GM19463 (cell line): ENCODE results near the gene CDK19.
A peak's percentile ranks its signal among the peaks of the same experiment; 100 is the strongest.
"Not testable (repeated sequence)": the region's sequence is repeated elsewhere in the genome, so short reads cannot be mapped to it uniquely, and the experiment has no call there.

Experiments used
- ATAC-seq: cut with Tn5 transposase; IDR thresholded peaks from one replicate; pipeline ENCODE4 v1.9.1; 2021; ENCODE audit warnings: mild to moderate bottlenecking, moderate library complexity; ENCODE audit not compliant: unreplicated experiment

Gene CDK19

GRCh38 chr6:110629153-110629552, 186.1 kb downstream of the CDK19 start:
- ATAC-seq = no peak

- ATAC-seq = no peak
Observed at GRCh38 chr6:110628330-110628729, 186.9 kb downstream of the CDK19 start.

GRCh38 chr6:110626442-110626841, 188.8 kb downstream of the CDK19 start:
- no peak for ATAC-seq

- ATAC-seq = no peak
Observed at GRCh38 chr6:110625883-110626282, 189.4 kb downstream of the CDK19 start.

GRCh38 chr6:110622912-110623578, 192.2 kb downstream of the CDK19 start:
- ATAC-seq = no peak

- no peak for ATAC-seq
Observed at GRCh38 chr6:110621061-110621460, 194.2 kb downstream of the CDK19 start.

- no peak for ATAC-seq
Observed at GRCh38 chr6:110620065-110620464, 195.2 kb downstream of the CDK19 start.

GRCh38 chr6:110619275-110619908, 195.9 kb downstream of the CDK19 start:
- no peak for ATAC-seq

- ATAC-seq = no peak
Observed at GRCh38 chr6:110618591-110619267, 196.5 kb downstream of the CDK19 start.

- ATAC-seq = peak; percentile 91
Observed at GRCh38 chr6:110617057-110617456, 198.2 kb downstream of the CDK19 start.

- ATAC-seq = no peak
Observed at GRCh38 chr6:110615722-110616121, 199.5 kb downstream of the CDK19 start.

- no peak for ATAC-seq
Observed at GRCh38 chr6:110614586-110614985, 200.7 kb downstream of the CDK19 start.

- no peak for ATAC-seq
Observed at GRCh38 chr6:110614106-110614505, 201.2 kb downstream of the CDK19 start.

GRCh38 chr6:110613356-110613755, 201.9 kb downstream of the CDK19 start:
- ATAC-seq = no peak

GRCh38 chr6:110612298-110612697, 203.0 kb downstream of the CDK19 start:
- no peak for ATAC-seq

- no peak for ATAC-seq
Observed at GRCh38 chr6:110609101-110609500, 206.2 kb downstream of the CDK19 start.

- no peak for ATAC-seq
Observed at GRCh38 chr6:110608151-110608550, 207.1 kb downstream of the CDK19 start.

GRCh38 chr6:110606151-110606550, 209.1 kb downstream of the CDK19 start:
- no peak for ATAC-seq

- not testable (repeated sequence) for ATAC-seq
Observed at GRCh38 chr6:110600640-110601039, 214.6 kb downstream of the CDK19 start.

- no peak for ATAC-seq
Observed at GRCh38 chr6:110597761-110598160, 217.5 kb downstream of the CDK19 start.

GRCh38 chr6:110596354-110596753, 218.9 kb downstream of the CDK19 start:
- no peak for ATAC-seq

- ATAC-seq = no peak
Observed at GRCh38 chr6:110595112-110595511, 220.2 kb downstream of the CDK19 start.
